HL-60 (cell line): Measurements from ENCODE around the gene NUDT14.

Experiments used
- POLR2AphosphoS5 ChIP-seq: IDR thresholded peaks from 2 replicates; pipeline ENCODE4 v1.6.1; 2012; ENCODE audit warnings: low read depth
- REST ChIP-seq: IDR thresholded peaks from 2 replicates; pipeline ENCODE4 v1.6.1; 2012; ENCODE audit warnings: low read depth; ENCODE audit not compliant: insufficient replicate concordance
- TF ChIP-seq, protein P1 (sequence below): IDR thresholded peaks from one replicate; pipeline ENCODE4 v1.5.1; 2011; ENCODE audit warnings: low read length, control low read depth, inconsistent platforms; ENCODE audit not compliant: insufficient read depth

GRCh38 chr14:105123981-105124765 lies 56.9 kb downstream of the NUDT14 start:
- TF ChIP-seq, protein P1, sequence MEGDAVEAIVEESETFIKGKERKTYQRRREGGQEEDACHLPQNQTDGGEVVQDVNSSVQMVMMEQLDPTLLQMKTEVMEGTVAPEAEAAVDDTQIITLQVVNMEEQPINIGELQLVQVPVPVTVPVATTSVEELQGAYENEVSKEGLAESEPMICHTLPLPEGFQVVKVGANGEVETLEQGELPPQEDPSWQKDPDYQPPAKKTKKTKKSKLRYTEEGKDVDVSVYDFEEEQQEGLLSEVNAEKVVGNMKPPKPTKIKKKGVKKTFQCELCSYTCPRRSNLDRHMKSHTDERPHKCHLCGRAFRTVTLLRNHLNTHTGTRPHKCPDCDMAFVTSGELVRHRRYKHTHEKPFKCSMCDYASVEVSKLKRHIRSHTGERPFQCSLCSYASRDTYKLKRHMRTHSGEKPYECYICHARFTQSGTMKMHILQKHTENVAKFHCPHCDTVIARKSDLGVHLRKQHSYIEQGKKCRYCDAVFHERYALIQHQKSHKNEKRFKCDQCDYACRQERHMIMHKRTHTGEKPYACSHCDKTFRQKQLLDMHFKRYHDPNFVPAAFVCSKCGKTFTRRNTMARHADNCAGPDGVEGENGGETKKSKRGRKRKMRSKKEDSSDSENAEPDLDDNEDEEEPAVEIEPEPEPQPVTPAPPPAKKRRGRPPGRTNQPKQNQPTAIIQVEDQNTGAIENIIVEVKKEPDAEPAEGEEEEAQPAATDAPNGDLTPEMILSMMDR: no peak
- no peak for TF ChIP-seq REST
- TF ChIP-seq POLR2AphosphoS5: no peak
